HG02981 (cell line): ENCODE data around the gene FPR3.
"Not testable (repeated sequence)": the region's sequence is repeated elsewhere in the genome, so short reads cannot be mapped to it uniquely, and the experiment has no call there.

ENCODE experiments used
- ATAC-seq: cut with Tn5 transposase; IDR thresholded peaks from one replicate; pipeline ENCODE4 v1.9.1; 2021; ENCODE audit warnings: mild to moderate bottlenecking, moderate library complexity; ENCODE audit not compliant: unreplicated experiment

The FPR3 gene

DNA sequence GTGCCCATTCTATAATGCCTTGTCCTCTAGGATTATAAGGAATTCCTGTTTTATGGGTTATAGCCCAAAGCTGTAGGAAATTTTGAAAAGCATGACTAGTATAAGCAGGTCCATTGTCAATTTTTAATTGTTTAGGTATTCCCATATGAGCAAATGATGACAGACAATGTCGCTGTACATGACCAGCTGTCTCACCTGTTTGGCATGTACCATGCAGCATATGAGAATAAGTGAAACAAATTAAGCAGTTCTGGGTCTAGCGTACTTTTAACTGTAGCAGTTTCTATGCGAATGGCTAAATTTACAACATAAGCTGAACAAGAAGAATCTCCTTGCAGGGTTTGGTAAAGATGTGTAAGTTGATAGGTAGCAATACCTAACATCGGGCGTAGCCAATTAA is 11.6 kb downstream of the FPR3 start:
- not testable (repeated sequence) for ATAC-seq

DNA sequence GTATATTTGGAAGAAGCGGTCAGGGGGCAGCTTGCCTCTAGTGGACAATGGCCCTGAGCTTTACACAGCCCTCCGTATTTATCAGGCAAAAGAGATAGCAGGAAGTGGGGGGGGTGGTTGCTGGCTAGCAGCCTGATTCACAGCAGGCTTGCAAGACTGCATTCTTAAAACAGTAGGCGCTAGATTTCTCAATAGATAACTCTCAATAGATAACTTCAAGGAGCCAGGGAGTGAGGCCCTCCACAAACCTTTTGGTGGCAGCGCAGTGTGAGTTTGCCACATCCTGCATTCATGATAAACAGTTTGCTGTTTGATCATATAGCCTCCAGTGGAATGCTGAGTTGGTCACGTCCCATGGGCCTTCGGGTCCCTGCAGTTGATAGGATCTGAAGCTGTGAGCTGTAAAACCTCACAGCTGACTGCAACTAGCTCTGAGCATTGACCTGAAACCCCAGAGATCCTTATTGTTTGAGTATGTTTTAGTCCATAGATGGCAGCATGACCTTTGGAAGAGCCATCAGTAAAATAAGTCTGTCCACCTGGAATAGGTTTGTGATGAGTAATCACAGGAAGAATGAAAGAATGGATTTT is 12.2 kb downstream of the FPR3 start:
- no peak for ATAC-seq

DNA sequence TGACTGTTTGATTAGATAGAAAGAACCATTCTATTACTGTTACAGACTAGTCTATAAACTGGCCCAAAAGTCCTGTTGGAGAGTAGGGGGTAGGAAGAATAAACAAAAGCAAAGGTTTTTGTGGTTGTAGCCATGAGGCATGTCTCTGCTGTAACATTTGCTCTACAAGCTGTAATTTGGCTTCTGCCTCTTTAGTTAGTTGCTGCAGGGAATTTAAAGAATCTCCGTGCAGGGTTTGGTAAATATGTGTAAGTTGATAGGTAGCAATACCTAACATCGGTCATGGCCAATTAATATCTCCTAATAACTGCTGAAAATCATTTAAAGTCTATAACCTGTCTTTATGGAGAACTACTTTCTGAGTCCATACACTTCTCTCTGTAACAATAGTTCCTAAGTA is 13.0 kb downstream of the FPR3 start:
- no peak for ATAC-seq

DNA sequence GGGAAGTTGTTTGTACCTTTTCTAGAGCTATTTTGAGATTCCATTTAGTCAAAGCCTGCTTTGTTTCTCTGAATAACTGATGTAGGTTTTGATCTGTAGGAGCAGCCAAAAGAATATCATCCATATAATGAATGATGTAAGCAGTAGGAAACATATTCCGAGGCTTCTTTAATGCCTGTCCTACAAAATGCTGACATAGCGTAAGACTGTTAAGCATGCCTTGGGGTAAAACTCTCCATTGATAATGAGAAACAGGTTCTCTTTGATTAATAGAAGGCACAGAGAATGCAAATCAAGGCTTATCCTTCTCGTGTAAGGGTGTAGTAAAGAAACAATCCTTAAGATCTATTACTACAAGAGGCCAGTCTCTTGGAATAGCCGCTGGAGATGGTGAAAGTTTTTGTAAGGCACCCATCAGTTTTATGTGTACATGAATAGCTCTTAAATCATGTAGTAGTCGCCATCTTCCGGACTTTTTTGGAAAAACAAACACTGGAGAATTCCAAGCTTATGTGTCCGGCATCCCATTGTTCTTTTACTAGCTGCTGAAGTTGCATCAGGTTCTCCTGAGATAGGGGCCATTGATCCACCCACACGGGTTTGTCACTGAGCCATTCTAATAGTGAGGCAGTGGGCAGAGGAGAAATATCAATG is 13.5 kb downstream of the FPR3 start:
- ATAC-seq: no peak

DNA sequence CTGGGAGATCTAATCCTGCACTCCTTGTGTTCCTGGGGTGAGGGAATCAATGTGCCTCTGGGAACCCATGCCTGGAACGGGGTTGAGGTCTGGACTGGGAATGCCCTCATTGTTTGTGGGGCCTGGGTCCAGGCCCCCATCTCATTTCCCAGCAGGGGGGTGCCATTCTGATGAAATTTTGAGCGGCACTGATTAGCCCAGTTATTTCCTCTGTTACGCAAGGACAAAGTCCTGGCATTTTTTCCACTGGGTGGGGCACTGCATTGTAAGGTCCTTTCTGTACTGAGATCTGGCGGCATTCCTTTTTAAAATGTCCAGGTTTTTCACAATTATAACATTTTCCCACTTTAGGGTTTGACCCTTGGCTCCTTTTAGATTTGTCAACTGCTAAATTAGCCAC is 14.8 kb downstream of the FPR3 start:
- no peak for ATAC-seq

DNA sequence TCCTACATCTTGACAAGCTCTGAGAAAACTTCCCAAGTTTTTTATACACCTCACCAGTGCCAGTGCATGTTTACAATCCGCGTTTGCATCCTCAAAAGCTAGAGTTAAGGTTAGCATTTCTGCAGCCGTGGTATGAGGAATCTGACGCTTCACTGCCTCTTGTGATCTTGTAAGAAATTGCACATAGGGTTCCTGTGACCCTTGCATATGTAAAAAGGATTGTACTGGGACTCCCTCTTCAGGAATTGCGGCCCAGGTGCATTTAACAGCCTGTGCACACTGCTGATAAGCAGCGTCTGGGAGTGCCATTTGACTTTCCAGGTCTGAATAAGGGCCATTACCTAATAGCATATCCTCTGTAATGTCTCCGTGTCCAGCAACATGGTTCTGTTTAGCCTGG is 15.3 kb downstream of the FPR3 start:
- no peak for ATAC-seq

DNA sequence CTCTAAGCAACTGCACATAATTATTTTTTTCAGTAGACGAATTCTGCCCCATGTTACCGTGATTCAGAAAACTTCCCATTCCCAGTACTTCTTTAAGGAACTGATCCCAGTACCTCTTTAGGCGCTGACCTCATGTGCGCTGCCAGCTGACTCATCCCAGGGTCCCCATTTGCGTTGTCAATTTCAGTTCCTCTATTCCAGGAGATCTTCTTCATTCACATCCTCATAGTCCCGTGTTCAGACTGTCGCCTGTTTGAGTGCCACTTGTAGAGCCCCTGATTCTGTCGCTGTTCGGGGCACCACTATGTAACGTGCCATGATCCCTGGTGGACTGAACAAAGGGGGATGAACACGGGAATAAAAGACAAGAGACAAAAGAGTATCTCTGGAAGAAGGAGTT is 16.4 kb downstream of the FPR3 start:
- ATAC-seq: no peak

DNA sequence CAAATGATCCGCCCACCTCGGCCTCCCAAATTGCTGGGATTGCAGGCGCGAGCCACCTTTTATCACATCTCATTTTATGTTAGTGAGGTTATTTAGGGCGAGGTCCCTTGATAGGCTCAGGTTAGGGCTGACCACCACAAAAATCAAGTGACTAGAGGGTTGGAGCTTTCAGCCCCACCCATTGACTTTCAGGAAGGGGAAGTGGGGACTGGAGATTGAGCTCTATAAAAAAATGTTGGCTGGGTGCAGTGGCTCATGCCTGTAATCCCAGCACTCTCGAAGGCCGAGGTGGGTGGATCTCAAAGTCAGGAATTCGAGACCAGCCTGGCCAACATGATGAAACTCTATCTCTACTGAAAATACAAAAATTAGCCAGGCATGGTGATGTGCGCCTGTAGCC is 20.1 kb downstream of the FPR3 start:
- ATAC-seq: no peak

DNA sequence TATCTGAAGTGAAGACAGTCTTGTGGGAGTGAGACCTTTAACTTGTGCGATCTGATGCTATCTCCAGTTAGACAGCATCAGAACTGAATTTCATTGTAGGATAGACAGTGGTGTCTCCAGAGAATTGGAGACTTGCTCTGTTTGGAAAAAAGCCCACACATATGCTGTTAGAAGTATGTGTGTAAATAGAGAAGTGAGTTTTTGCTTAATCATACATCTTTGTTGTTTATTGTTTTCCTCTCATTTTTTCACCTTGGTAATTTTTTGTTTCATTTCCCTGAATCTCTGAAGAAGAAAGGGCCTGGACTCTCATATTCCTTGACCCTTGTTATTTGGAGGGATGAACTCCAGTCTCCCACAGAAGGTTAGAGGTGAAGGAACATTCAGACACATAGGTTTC is 21.8 kb downstream of the FPR3 start:
- ATAC-seq: no peak

DNA sequence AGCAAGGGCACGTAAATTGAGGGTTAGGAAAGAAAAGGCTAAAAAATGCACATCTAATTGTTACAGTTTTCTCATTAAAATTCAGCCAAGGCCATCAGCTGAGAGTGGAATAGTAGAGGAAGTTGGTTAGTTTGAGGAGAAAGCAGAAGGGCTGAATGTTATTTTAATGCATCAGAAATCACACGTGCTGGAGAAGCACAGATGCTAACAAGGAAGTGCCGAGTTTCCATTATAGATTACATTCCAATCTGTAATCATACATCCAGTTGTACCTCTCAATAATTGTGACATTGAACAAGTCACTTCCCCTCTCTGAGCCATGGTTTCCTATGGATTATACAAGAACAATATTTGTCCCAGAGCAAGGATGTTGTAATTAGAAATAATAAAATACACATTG is 25.1 kb downstream of the FPR3 start:
- no peak for ATAC-seq

DNA sequence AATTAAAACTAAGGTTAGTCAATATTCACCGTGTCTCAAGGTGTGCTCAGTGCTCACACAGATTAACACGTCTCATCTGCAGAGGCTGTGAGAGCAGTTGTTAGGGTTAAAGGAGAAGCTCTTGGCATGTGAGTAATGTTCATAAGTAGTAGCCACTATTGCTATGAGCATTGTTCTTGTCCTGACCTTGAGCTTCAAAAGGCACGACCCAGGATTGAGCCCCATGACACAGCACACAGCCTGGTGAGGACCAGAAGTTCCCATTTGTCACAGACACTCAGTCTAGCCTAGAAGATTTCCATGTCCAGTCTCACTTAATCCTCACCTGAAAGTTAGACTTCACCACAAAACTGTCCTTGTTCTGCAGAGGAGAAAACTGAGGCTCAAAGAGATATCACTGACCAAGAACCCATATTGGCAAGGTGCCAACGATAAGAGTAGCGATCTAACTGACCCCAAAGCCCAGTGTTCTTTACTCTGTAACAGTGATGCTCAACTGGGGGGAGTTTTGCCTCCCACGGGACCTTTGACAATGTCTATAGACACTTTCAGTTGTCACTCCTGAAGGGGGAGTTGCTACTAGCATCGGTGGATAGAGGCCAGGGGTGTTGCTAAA is 26.0 kb downstream of the FPR3 start:
- ATAC-seq: no peak

DNA sequence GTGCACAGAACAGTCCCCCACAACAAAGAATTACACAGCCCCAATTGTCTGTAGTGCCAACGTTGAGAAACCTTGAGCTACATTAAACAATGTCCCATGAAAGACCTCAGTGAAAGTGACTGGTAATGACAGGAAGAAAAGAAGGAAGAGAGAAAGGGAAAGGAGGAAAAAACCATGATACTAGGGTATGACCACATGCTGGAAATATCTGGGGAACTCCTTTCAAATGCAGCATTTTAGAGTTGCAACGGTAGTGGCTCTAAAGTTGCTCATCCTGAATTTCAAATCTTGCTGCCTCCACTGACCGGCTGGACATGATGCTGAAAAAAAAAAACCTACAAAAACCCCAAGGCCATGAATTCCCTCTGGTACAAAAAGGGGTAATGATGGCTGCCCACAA is 26.5 kb downstream of the FPR3 start:
- no peak for ATAC-seq

DNA sequence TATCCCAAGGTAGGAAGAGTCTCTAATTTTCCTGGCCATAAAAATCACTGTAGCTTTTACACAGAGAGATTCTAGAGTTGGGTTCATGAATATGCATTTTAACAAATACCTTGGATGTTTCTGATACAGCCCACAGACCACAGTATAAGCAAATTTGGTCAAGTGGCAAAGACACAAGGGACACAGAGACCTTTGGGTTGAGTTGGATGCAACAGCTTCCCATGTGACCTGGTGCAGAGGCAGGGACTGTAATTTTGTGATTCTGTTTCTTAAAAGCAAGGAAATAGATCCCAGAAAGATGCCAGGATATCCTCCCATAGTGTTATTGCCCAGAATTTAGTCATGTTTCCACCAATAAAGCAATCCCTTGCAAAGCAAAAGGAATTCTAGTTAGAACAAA is 27.0 kb downstream of the FPR3 start:
- ATAC-seq: no peak

DNA sequence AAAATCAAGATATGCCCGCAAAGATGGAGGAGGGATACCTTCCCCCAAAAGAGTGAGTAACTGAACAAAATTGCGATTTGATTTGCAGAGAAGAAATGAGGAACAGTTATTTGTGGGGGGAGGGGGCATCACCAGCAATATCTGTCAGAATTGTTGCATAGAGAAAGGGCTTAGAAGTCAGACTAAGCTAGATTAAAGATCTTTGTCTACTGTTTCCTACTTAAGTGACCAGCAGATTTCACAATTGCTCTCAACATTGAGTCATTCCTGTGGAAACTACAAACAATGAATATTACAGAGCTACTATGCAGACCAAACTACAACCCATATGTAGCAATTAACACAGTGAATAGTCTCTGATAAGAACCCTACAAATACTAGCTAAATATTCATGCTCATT is 27.4 kb downstream of the FPR3 start:
- ATAC-seq: no peak

DNA sequence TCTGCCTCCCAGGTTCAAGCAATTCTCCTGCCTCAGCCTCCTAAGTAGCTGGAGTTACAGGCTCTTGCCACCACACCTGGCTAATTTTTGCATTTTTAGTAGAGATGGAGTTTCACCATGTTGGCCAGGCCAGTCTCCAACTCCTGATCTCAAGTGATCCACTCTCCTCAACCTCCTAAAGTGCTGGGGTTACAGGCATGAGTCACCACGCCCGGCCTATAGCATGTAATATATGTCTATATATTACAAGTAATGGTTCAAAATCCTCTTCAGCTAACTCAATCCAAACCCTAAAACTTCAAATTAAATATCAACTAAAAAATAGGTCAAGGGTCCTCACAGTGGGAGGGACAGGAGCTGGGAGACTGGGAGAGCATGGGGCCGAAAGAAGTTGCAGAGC is 28.0 kb downstream of the FPR3 start:
- ATAC-seq: no peak

DNA sequence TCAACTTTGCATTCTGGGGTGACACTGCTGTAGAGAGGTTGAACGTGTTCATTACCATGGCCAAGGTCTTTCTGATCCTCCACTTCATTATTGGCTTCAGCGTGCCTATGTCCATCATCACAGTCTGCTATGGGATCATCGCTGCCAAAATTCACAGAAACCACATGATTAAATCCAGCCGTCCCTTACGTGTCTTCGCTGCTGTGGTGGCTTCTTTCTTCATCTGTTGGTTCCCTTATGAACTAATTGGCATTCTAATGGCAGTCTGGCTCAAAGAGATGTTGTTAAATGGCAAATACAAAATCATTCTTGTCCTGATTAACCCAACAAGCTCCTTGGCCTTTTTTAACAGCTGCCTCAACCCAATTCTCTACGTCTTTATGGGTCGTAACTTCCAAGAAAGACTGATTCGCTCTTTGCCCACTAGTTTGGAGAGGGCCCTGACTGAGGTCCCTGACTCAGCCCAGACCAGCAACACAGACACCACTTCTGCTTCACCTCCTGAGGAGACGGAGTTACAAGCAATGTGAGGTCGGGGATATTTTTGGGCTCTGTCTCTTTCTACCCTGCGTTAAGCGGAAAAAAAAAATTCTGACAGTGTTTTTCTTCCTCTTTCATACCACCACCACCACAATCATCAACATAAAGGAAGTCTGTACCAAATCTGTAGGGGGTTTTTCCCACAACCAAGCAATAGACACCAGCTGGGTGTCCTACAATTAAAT is 29.5 kb downstream of the FPR3 start:
- no peak for ATAC-seq

DNA sequence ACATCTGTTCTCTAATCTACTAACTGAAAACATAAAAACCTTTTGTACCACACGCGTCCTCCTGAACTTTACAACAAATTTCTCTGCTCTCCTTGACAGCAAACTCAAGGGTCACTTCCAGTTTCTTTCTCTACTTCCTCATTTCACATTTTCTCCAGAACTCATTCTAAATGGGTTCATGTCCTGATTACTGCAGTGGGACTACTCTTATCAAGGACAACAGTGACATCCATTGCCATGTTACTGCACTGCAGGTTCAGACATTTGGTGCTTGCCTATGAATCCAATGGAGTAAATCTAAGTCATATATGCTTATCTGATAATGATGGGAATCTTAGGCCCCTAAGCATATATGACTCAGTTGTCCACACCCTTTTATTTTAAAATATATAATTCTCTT is 35.3 kb downstream of the FPR3 start:
- ATAC-seq: no peak

DNA sequence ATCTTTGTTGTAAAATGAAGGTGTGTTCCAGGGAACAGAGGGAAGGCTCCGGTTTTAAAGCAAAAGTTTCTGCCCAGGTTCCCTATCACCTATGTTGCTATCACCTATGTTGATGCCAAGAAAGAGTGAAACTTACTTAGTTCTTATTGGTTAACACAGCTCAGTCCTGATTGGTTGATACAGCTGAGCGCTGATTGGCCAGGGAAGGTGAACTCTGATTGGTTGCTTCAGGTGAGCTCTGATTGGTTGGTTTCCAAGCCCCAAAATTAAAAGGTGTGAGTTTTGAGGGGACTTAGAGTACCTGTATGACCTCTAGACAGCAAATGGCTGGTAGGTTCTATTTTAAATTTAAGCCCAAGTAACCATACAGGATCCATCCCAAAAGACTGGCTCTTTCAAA is 42.2 kb downstream of the FPR3 start:
- no peak for ATAC-seq

DNA sequence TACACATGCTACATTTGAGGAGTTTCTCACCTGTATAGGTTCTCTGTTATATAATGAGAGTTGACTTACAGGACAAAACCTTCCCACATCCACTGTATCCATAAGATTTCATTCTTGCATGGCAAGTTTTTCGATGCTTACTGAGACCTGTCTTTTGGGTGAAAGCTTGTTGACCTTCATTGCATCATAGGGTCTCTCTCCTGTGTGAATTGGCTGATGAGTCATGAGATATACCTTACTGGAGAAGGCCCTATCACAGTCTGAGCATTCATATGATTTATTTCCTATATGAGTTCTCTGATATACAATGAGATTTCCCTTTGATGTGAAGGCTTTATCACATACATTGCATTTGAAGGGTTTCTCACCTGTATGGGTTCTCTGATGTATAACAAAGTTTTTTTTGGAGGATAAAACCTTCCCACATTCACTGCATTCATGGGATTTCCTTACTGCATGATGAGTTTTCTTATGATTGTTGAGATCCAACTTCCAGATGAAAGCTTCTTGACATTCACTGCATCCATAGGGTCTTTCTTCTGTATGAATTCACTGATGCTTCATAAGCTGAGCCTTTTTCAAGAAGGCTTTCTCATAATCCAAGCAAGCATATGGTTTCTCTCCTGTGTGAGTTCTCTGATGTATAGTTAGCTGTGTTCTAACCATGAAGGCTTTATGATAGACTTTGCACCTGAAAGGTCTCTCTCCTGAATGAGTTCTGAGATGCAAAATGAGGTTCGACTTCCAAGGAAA is 67.1 kb downstream of the FPR3 start:
- ATAC-seq: no peak

DNA sequence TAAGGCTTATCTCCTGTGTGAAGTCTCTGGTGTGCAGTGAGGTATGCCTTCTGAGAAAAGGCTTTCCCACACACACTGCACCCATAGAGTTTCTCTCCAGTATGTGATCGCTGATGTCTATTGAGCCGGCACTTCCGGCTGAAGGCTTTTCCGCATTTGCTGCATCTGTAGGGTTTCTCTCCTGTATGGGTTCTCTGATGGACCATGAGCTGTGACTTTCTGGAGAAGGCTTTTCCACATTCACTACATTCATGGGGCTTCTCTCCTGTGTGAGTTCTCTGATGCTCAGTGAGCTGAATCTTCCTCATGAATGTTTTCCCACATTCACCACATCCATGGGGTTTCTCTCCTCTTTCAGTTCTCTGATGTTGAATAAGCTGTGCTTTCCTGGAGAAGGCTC is 78.1 kb downstream of the FPR3 start:
- no peak for ATAC-seq
